C4-2B (cell line): ENCODE measurements around the gene SLC25A18.

ENCODE experiments used
- H3K27ac ChIP-seq: fragments of 450-650 bp; 2 replicates; pipeline ENCODE4 v1.5.1; 2017
- ZFX ChIP-seq: fragments of 450-650 bp; IDR thresholded peaks from 2 replicates; pipeline ENCODE4 v1.6.1; 2017
- TF ChIP-seq, protein P1 (sequence below): fragments of 450-650 bp; conservative IDR thresholded peaks from 2 replicates; pipeline ENCODE4 v1.5.1; 2017; ENCODE audit warnings: mild to moderate bottlenecking

SLC25A18 gene

DNA sequence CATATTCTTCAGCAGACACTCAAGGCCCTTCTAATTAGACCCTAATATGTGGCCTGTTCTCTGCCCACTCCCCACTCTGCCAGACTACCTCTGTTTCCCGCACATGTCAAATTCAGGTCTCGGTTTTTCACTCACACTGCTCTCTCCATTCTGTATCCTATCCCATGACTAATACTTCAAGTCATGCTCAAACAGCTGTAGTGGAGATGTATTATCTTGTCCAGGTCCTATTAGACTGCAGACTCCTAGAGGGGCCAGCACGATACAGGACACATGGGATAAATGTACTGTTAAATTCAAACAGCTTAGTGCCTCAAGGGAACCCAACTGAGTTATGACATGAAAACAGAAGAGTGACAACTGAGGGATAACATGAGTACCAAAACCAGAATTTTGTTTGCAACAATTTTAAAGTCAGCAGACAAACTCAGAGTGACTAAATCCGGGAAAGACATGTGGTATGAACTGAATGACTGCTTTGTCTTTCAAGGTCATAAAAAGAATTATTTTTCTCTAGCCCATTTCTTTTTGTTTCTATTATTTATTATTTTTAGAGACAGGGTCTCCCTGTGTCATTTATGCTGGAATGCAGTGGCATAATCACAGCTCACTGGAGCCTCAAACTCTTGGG lies 44.7 kb downstream of the SLC25A18 start:
- no peak overlapping the region for H3K27ac ChIP-seq
- TF ChIP-seq ZFX: no peak
- TF ChIP-seq, protein P1, sequence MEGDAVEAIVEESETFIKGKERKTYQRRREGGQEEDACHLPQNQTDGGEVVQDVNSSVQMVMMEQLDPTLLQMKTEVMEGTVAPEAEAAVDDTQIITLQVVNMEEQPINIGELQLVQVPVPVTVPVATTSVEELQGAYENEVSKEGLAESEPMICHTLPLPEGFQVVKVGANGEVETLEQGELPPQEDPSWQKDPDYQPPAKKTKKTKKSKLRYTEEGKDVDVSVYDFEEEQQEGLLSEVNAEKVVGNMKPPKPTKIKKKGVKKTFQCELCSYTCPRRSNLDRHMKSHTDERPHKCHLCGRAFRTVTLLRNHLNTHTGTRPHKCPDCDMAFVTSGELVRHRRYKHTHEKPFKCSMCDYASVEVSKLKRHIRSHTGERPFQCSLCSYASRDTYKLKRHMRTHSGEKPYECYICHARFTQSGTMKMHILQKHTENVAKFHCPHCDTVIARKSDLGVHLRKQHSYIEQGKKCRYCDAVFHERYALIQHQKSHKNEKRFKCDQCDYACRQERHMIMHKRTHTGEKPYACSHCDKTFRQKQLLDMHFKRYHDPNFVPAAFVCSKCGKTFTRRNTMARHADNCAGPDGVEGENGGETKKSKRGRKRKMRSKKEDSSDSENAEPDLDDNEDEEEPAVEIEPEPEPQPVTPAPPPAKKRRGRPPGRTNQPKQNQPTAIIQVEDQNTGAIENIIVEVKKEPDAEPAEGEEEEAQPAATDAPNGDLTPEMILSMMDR: no peak

GRCh38 chr22:17612057-17612456 lies 48.8 kb downstream of the SLC25A18 start:
- H3K27ac ChIP-seq: no peak overlapping the region
- no peak for TF ChIP-seq ZFX
- TF ChIP-seq, protein P1: no peak

DNA sequence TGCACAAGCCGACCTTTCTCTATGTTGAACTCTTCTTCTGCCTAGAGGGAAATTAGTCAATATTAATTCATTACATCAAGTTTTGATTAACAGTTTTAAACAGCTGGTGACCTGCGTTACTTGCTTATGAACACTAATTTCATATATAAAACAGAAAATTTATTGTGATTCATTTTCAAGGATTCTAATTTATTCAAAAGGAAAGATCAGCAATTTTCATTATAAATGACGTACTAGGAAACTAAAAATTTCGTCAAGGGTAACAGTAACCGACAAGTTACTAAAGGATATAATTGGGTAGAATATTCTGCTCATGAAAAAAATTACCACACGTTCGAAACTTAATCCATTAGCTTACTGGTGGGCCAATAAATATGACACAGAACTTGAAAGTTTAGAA lies 50.0 kb downstream of the SLC25A18 start:
- no peak for TF ChIP-seq ZFX
- TF ChIP-seq, protein P1: no peak
- no peak overlapping the region for H3K27ac ChIP-seq

DNA sequence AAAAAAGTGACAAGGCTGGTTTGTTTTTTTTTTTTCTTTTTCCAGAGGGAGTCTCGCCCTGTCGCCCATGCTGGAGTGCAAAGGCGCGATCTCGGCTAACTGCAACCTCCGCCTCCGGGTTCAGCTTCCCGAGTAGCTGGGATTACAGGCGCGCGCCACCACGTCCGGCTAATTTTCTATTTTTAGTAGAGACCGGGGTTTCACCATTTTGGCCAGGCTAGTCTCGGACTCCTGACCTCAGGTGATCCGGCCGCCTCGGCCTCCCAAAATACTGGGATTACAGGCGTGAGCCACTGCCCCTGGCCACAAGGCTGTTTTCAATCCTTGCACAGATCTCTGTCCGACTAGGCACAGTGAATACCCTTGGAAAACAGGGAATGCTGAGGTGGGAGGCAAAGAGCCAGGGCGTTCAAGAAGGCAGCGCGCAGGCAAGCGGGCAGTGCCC lies 64.7 kb downstream of the SLC25A18 start:
- TF ChIP-seq ZFX: no peak
- TF ChIP-seq, protein P1: no peak
- H3K27ac ChIP-seq: peak overlapping the region; percentile 81

- peak; percentile 92 for TF ChIP-seq ZFX
- TF ChIP-seq, protein P1: no peak
- peak within 1 kb of the TSS; percentile 81 for H3K27ac ChIP-seq
These were observed 65.3 kb downstream of the SLC25A18 start, which contains the start of gene ATP6V1E1 for GRCh38 chr22:17628406-17629172. Gene ATP6V1E1 (minus strand): TSS chr22:17628749. CDS start chr22:17628635, 114 bp downstream.

DNA sequence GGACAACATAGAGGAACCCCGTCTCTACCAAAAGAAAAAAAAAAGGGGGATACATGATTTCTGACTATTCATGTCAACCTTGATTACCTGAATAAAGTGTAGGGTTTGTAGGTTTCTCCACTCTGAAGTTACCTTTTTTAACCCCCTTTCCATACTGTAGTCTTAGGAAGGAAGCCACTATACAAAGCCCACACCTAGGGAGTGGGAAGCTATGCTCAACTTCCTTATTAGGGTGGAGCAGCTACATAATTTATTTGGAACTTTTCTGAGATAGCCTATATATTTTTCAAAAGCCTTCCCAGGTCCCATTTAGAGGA lies 65.8 kb downstream of the SLC25A18 start:
- H3K27ac ChIP-seq: peak overlapping the region; percentile 81
- TF ChIP-seq ZFX: no peak
- TF ChIP-seq, protein P1: no peak

GRCh38 chr22:17629641-17630040 lies 66.3 kb downstream of the SLC25A18 start:
- no peak overlapping the region for H3K27ac ChIP-seq
- no peak for TF ChIP-seq ZFX
- TF ChIP-seq, protein P1: no peak
